Bladder microvascular endothelial cell (primary cell): Measurements from ENCODE around the gene MMEL1. TPM values are rescaled to one million over a fixed set of nuclear protein-coding genes. Genes with fewer than 3 reads are reported as not detected.

Experiments used
- total RNA-seq: library from RNA; depleted of rRNA; stranded (reverse); fragments of >200 nt; gene quantifications from 2 replicates; pipeline ENCODE4 v1.2.3, GENCODE V29; 2014

Gene MMEL1
- 1.6 TPM in 2 replicates for total RNA-seq

GRCh38 chr1:2632561-2633361 is at the start of gene MMEL1:
Gene MMEL1, minus strand, starts transcription at chr1:2633016. Its CDS starts 3,532 bp downstream, at chr1:2629484.

GRCh38 chr1:2586154-2587070 is 46.4 kb downstream of the MMEL1 start, which contains the start of gene PRXL2B:
Gene PRXL2B, plus strand, starts transcription at chr1:2586777. Its CDS starts 109 bp downstream, at chr1:2586886.

GRCh38 chr1:2556277-2556677 is 76.5 kb downstream of the MMEL1 start, which contains the start of gene TNFRSF14:
Gene TNFRSF14, plus strand, starts transcription at chr1:2556371. Its CDS starts 294 bp downstream, at chr1:2556665.

Other genes with a start within 250 kb of the MMEL1 start
- 2.8 and 10.6 TPM in 2 replicates for gene MORN1, start 241.5 kb downstream of the MMEL1 start, total RNA-seq
- gene RER1, start 241.2 kb downstream of the MMEL1 start, total RNA-seq = 48.4 and 98.9 TPM in 2 replicates
- 24.4 and 32.2 TPM in 2 replicates for gene PEX10, start 220.5 kb downstream of the MMEL1 start, total RNA-seq
- gene PLCH2, start 156.7 kb downstream of the MMEL1 start, total RNA-seq = under 0.01 and 0.06 TPM in 2 replicates
- 19.3 and 29.8 TPM in 2 replicates for gene PANK4, start 106.4 kb downstream of the MMEL1 start, total RNA-seq
- gene HES5, start 102.8 kb downstream of the MMEL1 start, total RNA-seq = under 0.01 TPM in 1 of 2 replicates, not detected in the other
- 61.0 and 85.8 TPM in 2 replicates for gene TNFRSF14, start 76.6 kb downstream of the MMEL1 start, total RNA-seq
- gene PRXL2B, start 46.2 kb downstream of the MMEL1 start, total RNA-seq = 29.0 and 70.7 TPM in 2 replicates
- under 0.01 and 0.06 TPM in 2 replicates for gene TTC34, start 168.7 kb upstream of the MMEL1 start, total RNA-seq